Adipocyte (in vitro differentiated cells): ENCODE results near the gene PPP5C.
"Not testable (repeated sequence)": the region's sequence is repeated elsewhere in the genome, so short reads cannot be mapped to it uniquely, and the experiment has no call there.

Source experiments
- DNase-seq: peaks from one replicate; pipeline ENCODE4 v3.0.0-alpha.2; 2015; ENCODE audit warnings: low read depth
- H3K27me3 ChIP-seq: replicated peaks from 2 replicates; pipeline ENCODE4 v1.7.0; 2013; ENCODE audit warnings: mild to moderate bottlenecking, low read length, moderate library complexity; ENCODE audit not compliant: control insufficient read depth, insufficient read depth
- H3K36me3 ChIP-seq: 2 replicates; pipeline ENCODE4 v1.7.0; 2013; ENCODE audit warnings: low read length, mild to moderate bottlenecking, moderate library complexity; ENCODE audit not compliant: control insufficient read depth, insufficient read depth, severe bottlenecking
- H3K4me1 ChIP-seq: 2 replicates; pipeline ENCODE4 v1.7.0; 2013; ENCODE audit warnings: mild to moderate bottlenecking, low read length, moderate library complexity; ENCODE audit not compliant: control insufficient read depth, insufficient read depth
- H3K4me3 ChIP-seq: 2 replicates; pipeline ENCODE4 v1.7.0; 2013; ENCODE audit warnings: mild to moderate bottlenecking, low read length, moderate library complexity
- H3K9ac ChIP-seq: 2 replicates; pipeline ENCODE4 v1.7.0; 2013; ENCODE audit warnings: mild to moderate bottlenecking, low read length, moderate library complexity
- H3K9me3 ChIP-seq: 2 replicates; pipeline ENCODE4 v1.7.0; 2013; ENCODE audit warnings: mild to moderate bottlenecking, low read length, moderate library complexity; ENCODE audit not compliant: control insufficient read depth

The PPP5C gene

GRCh38 chr19:46429999-46430398, 83.1 kb downstream of the PPP5C start:
- no peaks in the 10 kb centered on the region for H3K36me3 ChIP-seq

GRCh38 chr19:46431824-46432223, 84.9 kb downstream of the PPP5C start:
- Histone ChIP-seq H3K9me3 (no peaks in the 10 kb centered on the region), H3K4me1 (peaks cover 5% of the 10 kb centered on the region), H3K9ac (no peak overlapping the region), H3K36me3 (no peaks in the 10 kb centered on the region), H3K27me3 (peaks cover 9% of the 10 kb centered on the region), H3K4me3 (no peak overlapping the region)
- no peak for DNase-seq

More at GRCh38 chr19:46429999-46430398, 83.1 kb downstream of the PPP5C start:
- Histone ChIP-seq H3K4me1 (peaks cover 10% of the 10 kb centered on the region), H3K9me3 (no peaks in the 10 kb centered on the region), H3K9ac (no peak overlapping the region), H3K27me3 (peaks cover 9% of the 10 kb centered on the region), H3K4me3 (no peak overlapping the region)
- DNase-seq: no peak

GRCh38 chr19:46433470-46433869, 86.6 kb downstream of the PPP5C start:
- DNase-seq, H3K4me1 ChIP-seq, H3K4me3 ChIP-seq, H3K9ac ChIP-seq, H3K36me3 ChIP-seq, H3K9me3 ChIP-seq, H3K27me3 ChIP-seq: not testable (repeated sequence)

- no peak for DNase-seq
- H3K4me1 ChIP-seq: no peaks in the 10 kb centered on the region
- H3K9ac ChIP-seq: no peak overlapping the region
- peaks cover 3% of the 10 kb centered on the region for H3K27me3 ChIP-seq
- H3K36me3 ChIP-seq: no peaks in the 10 kb centered on the region
- H3K4me3 ChIP-seq: no peak overlapping the region
- H3K9me3 ChIP-seq: no peaks in the 10 kb centered on the region
These were observed 88.1 kb downstream of the PPP5C start for GRCh38 chr19:46435009-46435408.

GRCh38 chr19:46435689-46436088, 88.8 kb downstream of the PPP5C start:
- H3K4me1 ChIP-seq, H3K36me3 ChIP-seq, H3K9me3 ChIP-seq, H3K4me3 ChIP-seq, H3K27me3 ChIP-seq, H3K9ac ChIP-seq, DNase-seq: not testable (repeated sequence)
